EL (cell line): ENCODE data around the gene CHAMP1.
A peak's percentile ranks its signal among the peaks of the same experiment; 100 is the strongest.
"Not testable (repeated sequence)": the region's sequence is repeated elsewhere in the genome, so short reads cannot be mapped to it uniquely, and the experiment has no call there.

Source experiments
- DNase-seq: peaks from one replicate; pipeline ENCODE4 v3.0.0-alpha.2; 2016

The CHAMP1 gene

DNA sequence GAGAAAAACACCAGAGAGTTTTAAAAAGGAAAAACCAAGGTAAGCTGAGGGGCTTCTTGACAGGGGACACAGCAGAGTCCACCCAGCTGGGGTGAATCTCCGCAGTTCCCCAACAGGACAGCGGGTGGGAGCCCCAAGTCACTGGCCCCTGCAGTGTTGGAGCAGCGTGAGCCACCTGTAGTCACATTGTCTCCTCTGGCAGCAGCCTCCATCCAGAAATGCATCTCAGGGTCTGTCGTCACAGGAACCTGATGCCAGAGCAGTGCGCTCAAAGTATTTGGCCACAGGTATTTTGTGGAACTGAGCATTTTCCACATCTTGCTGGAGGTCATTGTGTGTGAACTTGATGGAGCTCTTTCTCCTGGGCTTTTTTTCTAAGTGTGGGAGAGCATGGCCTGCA, 24.7 kb downstream of the CHAMP1 start:
- DNase-seq = no peak

DNA sequence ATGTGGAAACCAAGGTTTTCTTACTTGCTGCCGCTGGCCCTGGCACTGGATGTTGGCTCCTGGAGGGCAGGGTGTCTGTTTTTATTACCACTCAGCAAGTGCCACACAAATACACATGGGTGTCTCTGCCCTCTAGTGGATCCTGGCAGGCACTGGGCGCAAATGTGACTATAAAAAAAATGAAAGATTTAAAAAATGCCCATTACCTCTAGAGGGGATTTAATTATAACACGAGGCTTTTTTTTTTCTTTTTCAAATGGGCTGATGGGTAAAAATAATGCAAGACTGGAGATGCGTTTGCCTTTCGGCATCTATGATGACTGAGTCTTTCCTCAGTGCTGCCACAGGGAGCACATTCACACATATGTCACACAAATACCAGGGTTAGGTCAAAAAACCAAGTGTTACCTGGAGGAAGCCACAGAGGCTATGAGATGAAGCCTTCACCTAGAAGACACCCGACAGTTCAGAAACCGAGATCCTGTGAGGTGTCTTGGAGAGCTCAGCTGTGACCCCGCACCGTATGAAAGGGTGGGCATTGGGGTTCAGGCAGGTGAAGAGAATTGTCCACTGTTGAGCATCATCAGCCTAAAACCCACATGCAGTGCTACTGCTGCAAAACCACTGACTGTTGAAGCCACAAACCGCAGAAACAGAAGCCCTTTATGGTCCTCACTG, 25.7 kb downstream of the CHAMP1 start:
- peak; percentile 62 for DNase-seq

DNA sequence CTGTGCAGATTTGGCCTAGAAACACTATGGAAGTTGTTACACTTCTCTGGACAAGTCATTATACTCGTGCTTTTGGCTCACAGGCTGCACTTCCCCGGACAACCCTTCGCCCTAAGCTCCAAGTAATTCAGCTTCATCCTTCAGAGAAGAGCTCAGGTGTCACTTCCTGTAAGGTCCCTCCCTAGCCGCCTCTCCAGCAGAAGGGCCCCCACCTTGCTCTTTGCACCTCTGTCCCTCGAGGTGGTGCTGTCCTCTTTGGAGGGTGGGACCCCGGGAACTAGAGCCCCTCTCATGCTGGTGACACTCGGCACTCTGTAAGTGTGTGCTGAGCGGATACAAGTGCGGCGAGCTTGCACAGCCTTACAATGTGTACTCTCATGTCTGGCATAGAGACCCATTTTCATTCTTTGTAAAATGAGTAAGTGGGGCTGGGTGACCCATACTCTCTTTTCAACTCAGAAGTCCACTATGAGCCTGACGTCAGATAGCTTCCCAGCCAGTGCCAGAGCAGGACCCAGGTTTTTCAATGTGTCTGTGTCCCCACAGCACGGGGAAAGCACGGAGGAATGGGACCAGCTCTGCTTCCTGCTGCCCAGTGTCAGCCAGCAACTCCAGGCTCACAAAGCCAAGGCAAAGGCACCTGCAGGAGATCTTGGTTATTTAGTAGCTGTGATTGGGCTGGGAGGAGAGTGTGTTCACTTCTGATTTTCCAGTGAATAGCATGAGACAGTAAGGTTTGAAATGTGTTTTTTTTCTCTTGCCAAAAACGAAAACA, 26.9 kb downstream of the CHAMP1 start:
- DNase-seq = no peak

DNA sequence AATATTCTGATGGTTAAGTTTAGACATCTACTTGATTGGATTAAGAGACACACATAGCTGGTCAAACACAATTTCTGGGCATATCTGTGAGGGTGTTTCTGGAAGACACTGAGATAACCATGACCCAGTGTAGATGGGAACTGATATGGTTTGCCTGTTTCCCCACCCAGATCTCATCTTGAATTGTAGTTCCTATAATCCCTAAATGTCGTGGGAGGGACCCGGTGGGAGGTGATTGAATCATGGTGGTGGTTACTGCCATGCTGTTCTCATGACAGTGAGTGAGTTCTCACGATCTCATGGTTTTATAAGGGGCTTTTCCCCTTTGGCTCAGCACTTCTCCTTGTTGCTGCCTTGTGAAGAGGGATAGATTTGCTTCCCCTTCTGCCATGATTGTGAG, 33.0 kb downstream of the CHAMP1 start:
- not testable (repeated sequence) for DNase-seq

DNA sequence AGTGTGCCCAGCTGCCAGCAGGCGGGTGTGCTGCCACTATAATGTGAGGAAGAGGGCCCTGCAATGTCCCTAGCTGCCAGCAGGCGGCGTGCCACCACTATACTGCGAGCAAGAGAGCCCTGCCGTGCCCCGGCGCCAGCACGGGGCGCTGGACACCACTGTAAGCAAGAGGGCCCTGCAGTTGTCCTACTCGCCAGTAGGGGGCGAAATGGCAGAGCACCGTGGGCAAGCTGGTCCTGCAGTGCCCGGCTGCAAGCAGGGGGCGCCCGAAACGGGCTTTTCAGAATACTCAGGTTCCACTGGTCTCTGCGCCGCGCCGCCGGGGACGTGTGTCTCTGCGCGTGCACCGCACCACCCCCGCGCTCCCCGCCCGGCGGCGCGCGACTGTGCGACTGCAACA, 38.5 kb downstream of the CHAMP1 start:
- not testable (repeated sequence) for DNase-seq

DNA sequence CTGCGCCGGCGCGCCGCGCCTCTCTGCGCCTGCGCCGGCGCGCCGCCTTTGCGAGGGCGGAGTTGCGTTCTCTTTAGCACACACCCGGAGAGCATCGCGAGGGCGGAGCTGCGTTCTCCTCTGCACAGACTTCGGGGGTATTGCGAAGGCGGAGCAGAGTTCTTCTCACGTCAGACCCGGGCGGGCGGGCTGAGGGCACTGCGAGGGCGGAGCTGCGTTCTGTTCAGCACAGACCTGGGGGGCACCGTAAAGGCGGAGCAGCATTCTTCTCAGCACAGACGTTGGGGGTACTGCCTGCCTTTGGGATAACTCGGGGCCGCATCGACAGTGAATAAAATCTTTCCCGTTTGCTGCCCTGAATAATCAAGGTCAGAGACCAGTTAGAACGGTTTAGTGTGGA, 39.1 kb downstream of the CHAMP1 start:
- not testable (repeated sequence) for DNase-seq
